Measurements from ENCODE around the gene PHLDB1. TPM values are rescaled to one million over a fixed set of nuclear protein-coding genes. Genes with fewer than 3 reads are reported as not detected.
"Not testable (repeated sequence)": the region's sequence is repeated elsewhere in the genome, so short reads cannot be mapped to it uniquely, and the experiment has no call there.

Gene PHLDB1
- 10 to 100 TPM in 3 of 4 donors, 1 to 10 TPM in 1; 6.7 to 29.8 (median 21.2) TPM for total RNA-seq

GRCh38 chr11:118607401-118608359, at the start of gene PHLDB1:
TSS of gene PHLDB1 (plus strand) at chr11:118607615. CDS start at chr11:118613837, 6,222 bp downstream.
- Histone ChIP-seq H3K4me1 (peaks cover 32 to 87% (median 60%) of the 10 kb centered on the region in 3 donors), H3K27me3 (peaks cover 0 to 42% (median 0%) of the 10 kb centered on the region in 4 donors), H3K4me3 (peak within 1 kb of the TSS; percentile 38 to 87 (median 65)), H3K9me3 (no peaks in the 10 kb centered on the region), H3K36me3 (peaks cover 0 to 10% (median 0%) of the 10 kb centered on the region in 3 donors), H3K27ac (peak within 1 kb of the TSS; percentile 81 to 97 (median 92))
- TF ChIP-seq CTCF (IDR thresholded peaks at IDR 0.05) (peak; percentile 5 to 51 (median 36)), POLR2A (IDR thresholded peaks at IDR 0.05) (peak in 1 of 4 donors; percentile 37)
- 2 to 57% methylated on average over 2 to 10 of the region's 72 CpGs for WGBS, 2 donors
- intact Hi-C loops (cut with DNase I) = no loop called here
- DNase-seq = no peak

GRCh38 chr11:118560806-118561205, 46.6 kb upstream of the PHLDB1 start:
- Histone ChIP-seq H3K27ac (no peak overlapping the region), H3K27me3 (no peaks in the 10 kb centered on the region), H3K9me3 (no peaks in the 10 kb centered on the region), H3K4me3 (no peak overlapping the region), H3K36me3 (peaks cover 0 to 45% (median 0%) of the 10 kb centered on the region in 3 donors), H3K4me1 (peaks cover 0 to 14% (median 0%) of the 10 kb centered on the region in 3 donors)
- DNase-seq = no peak
- WGBS, 2 donors = 77 to 86% methylated on average over 4 of the region's 4 CpGs
- intact Hi-C loops (cut with DNase I) = no loop called here
- TF ChIP-seq POLR2A (IDR thresholded peaks at IDR 0.05) (no peak), CTCF (IDR thresholded peaks at IDR 0.05) (no peak)

- H3K27me3 ChIP-seq = no peaks in the 10 kb centered on the region
- peak overlapping the region; percentile 75 to 88 (median 83) for H3K27ac ChIP-seq
- TF ChIP-seq CTCF (IDR thresholded peaks at IDR 0.05) (no peak), POLR2A (IDR thresholded peaks at IDR 0.05) (no peak)
- peaks cover 0 to 5% (median 0%) of the 10 kb centered on the region in 3 donors for H3K36me3 ChIP-seq
- intact Hi-C loops (cut with DNase I) = no loop called here
- no peak for DNase-seq
- no peaks in the 10 kb centered on the region for H3K9me3 ChIP-seq
- H3K4me3 ChIP-seq = peak overlapping the region; percentile 52 to 75 (median 66)
- H3K4me1 ChIP-seq = peaks cover 0 to 19% (median 0%) of the 10 kb centered on the region in 3 donors
- 20 to 25% methylated on average over 1 to 5 of the region's 5 CpGs for WGBS, 2 donors
Measured at GRCh38 chr11:118565051-118565450, 42.4 kb upstream of the PHLDB1 start.

- H3K4me3 ChIP-seq = no peak overlapping the region
- no peaks in the 10 kb centered on the region for H3K27me3 ChIP-seq
- H3K4me1 ChIP-seq = peaks cover 2 to 38% (median 14%) of the 10 kb centered on the region in 3 donors
- intact Hi-C loops (cut with DNase I) = no loop called here
- no peak overlapping the region for H3K27ac ChIP-seq
- no peaks in the 10 kb centered on the region for H3K36me3 ChIP-seq
- TF ChIP-seq POLR2A (IDR thresholded peaks at IDR 0.05) (no peak), CTCF (IDR thresholded peaks at IDR 0.05) (no peak)
- DNase-seq = no peak
- H3K9me3 ChIP-seq = no peaks in the 10 kb centered on the region
- 63 to 88% methylated on average over 2 of the region's 2 CpGs for WGBS, 2 donors
Measured at GRCh38 chr11:118569670-118570069, 37.7 kb upstream of the PHLDB1 start.

- DNase-seq = no peak
- no peak for TF ChIP-seq POLR2A (IDR thresholded peaks at IDR 0.05)
- no peak for TF ChIP-seq CTCF (IDR thresholded peaks at IDR 0.05)
- Histone ChIP-seq H3K27me3 (no peaks in the 10 kb centered on the region), H3K4me3 (no peak overlapping the region), H3K4me1 (peaks cover 7 to 40% (median 18%) of the 10 kb centered on the region in 3 donors), H3K9me3 (no peaks in the 10 kb centered on the region), H3K27ac (no peak overlapping the region), H3K36me3 (no peaks in the 10 kb centered on the region)
- 94 to 100% methylated on average over 1 of the region's 1 CpG for WGBS, 2 donors
- intact Hi-C loops (cut with DNase I) = no loop called here
Measured at GRCh38 chr11:118570787-118571186, 36.6 kb upstream of the PHLDB1 start.

GRCh38 chr11:118571701-118572060, 35.7 kb upstream of the PHLDB1 start:
- 4 to 10% methylated on average over 7 to 15 of the region's 15 CpGs for WGBS, 2 donors
- H3K27me3 ChIP-seq; DNase-seq; H3K36me3 ChIP-seq; H3K9me3 ChIP-seq; intact Hi-C loops (cut with DNase I): not testable (repeated sequence)
- H3K4me3 ChIP-seq = peak overlapping the region; percentile 83 to 100 (median 96)
- H3K4me1 ChIP-seq = peaks cover 7 to 41% (median 18%) of the 10 kb centered on the region in 3 donors
- H3K27ac ChIP-seq = peak overlapping the region; percentile 97 to 98 (median 98)

All from esophagus squamous epithelium (tissue), 5 donors.